T-helper 1 cell treated with Interleukin-12 subunit alpha and Interleukin-12 subunit beta and Interleukin-4 antibody, amounts not matched to agents 30 ng/mL and 1 ng/mL, for 36 hours (primary cell): ENCODE results near the gene RAB29. TPM values are rescaled to one million over a fixed set of nuclear protein-coding genes. Genes with fewer than 3 reads are reported as not detected.
"Not testable (repeated sequence)": the region's sequence is repeated elsewhere in the genome, so short reads cannot be mapped to it uniquely, and the experiment has no call there.

Experiments
- intact Hi-C: fragments of 100-400 bp; cut with micrococcal nuclease; formaldehyde crosslinking; loops from one replicate; pipeline ENCODE4 v1.15.1; 2024
- total RNA-seq: library from RNA; stranded (reverse); gene quantifications from 2 replicates; pipeline ENCODE4 v1.2.3, GENCODE V29; 2022

RAB29 gene
- total RNA-seq, 1 donor from 2014 or later = 78.4 TPM

DNA sequence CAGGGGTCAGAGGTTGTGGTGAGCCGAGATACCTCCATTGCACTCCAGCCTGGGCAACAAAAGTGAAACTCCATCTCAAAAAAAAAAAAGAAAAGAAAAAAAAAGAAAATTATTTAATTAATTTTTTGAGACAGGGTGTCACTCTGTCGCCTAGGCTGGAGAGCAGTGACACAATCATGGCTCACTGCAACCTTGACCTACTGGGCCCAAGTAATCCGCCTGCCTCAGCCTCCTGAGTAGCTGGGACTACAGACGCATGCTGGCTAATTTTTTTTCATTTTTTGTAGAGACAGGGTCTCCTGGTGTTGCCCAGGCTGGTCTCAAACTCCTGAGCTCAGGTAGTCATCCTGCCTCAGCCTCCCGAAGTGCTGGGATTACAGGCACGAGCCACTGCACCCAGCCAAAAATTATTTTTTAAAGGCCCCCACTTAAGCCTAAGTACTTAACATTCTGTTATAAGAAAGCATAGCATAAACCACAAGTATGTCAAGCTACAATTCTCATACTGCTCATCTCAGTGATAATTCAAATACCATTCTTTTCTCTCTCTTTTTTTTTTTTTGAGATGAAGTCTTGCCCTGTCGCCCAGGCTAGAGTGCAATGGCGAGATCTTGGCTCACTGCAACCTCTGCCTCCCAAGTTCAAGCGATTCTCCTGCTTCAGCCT lies 45.2 kb downstream of the RAB29 start:
- intact Hi-C loops = no loop called here

GRCh38 chr1:205726619-205727125 lies 48.6 kb downstream of the RAB29 start:
- intact Hi-C loops = no loop called here

DNA sequence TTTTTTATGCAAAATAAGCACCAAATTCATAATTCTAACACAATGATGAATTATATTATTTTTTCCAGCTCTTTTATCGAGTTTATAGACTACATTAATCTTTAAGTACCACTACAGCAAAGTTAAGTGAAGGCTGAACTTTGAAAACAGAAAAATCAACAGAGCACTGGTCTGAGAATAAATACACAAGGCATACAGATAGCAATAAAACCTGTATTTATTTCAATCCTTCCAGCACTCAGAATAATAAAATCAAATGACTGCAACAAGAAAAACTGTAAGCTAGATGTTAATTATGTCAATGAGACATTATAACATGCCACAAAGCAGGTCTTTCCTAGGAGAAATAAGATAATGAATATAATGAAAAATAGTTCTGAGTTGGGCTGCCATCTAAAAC lies 49.8 kb downstream of the RAB29 start:
- intact Hi-C loops = no loop called here

- intact Hi-C loops = not testable (repeated sequence)
These were observed 54.5 kb downstream of the RAB29 start for GRCh38 chr1:205720740-205721139.

DNA sequence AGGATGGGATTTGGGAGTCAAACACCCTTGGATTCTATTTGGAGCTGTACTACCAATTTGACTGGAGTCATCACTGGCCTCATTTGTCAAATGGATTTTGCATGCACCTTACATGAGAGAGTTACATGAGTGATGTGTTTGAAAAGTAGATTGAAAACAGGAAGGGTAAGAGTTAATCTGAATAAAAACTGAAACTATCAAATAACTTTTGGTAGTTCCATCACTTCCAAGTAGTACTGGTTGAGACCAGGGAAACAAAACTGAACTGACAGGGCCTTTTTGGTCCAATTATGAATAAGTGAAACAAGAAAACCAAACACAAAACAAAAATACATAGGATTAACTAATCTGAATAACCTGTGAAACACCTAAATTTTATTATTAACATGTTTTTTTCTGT lies 55.5 kb downstream of the RAB29 start:
- intact Hi-C loops = no loop called here

DNA sequence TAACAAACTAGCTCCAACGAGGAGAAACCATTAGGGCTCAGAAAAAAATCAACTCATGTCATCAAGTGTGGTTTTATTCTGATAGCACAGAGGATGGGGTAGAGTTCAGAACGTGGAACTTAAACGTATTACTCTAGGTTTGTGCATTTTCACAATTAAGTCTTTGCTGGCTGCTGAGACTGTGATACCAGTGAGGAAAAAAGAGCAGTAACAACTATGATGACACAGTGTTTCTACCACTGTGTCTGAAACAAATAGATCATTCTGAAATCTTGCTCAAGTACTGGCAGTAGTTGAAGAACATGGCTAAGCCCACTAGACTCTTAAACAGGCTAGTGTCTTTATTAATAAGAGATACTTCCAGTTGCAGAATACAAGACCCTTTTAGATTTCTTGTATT lies 56.3 kb downstream of the RAB29 start:
- intact Hi-C loops = no loop called here

Other genes starting within 250 kb of the RAB29 start
- 107 and 115 TPM in 2 replicates for gene ELK4, start 143.5 kb downstream of the RAB29 start, total RNA-seq
- 0.27 and 0.29 TPM in 2 replicates for gene SLC45A3, start 95.0 kb downstream of the RAB29 start, total RNA-seq
- 135 and 148 TPM in 2 replicates for gene NUCKS1, start 25.3 kb downstream of the RAB29 start, total RNA-seq
- 19.8 and 19.9 TPM in 2 replicates for gene SLC41A1, start 37.7 kb upstream of the RAB29 start, total RNA-seq
- 0.34 and 0.78 TPM in 2 replicates for gene PM20D1, start 74.7 kb upstream of the RAB29 start, total RNA-seq
- gene SLC26A9, start 168.0 kb upstream of the RAB29 start, total RNA-seq = not detected in 2 replicates
- gene RAB7B, start 227.9 kb upstream of the RAB29 start, total RNA-seq = not detected in 2 replicates
- gene CTSE, start 248.4 kb upstream of the RAB29 start, total RNA-seq = not detected in 2 replicates